ENCODE measurements around the gene UBAC1. TPM values are rescaled to one million over a fixed set of nuclear protein-coding genes. Genes with fewer than 3 reads are reported as not detected.
"Not testable (repeated sequence)": the region's sequence is repeated elsewhere in the genome, so short reads cannot be mapped to it uniquely, and the experiment has no call there.

UBAC1 gene
- total RNA-seq, 1 donor from 2014 or later = 25.4 TPM

DNA sequence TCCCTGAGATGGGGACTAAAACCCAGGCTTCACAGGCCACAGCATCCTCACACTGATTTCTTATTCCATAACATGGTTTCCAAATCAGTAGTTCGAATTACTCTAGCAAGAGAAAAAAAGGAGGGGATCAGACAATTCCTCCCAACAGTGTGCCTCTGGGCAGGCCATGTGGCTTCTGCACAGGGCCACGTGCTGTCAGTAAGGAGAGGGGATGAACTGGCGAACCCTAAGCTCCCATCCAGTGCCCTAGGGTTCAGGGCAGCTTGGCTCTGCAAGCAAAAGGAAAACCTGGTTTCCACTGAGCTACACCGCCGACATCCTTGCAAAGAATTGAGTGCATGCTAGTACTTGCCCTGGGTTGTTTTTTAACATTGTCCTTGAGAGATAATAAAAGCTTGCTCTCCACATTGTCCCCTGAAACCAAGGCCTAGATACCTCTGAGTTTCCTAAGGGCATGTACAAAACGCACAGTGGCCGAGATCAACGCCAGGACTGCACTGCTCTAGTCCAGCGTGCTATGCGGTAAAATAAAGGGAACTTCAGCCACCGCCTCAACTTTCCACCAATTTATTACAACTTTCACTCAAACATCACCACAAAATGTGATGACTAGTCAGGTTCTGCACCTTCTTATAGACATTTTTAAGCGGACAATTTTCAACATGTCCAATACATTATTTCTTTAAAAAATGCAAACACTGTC, 58.4 kb downstream of the UBAC1 start:
- DNase-seq (ENCODE audit: low read depth in 2 of 2) = no peak

DNA sequence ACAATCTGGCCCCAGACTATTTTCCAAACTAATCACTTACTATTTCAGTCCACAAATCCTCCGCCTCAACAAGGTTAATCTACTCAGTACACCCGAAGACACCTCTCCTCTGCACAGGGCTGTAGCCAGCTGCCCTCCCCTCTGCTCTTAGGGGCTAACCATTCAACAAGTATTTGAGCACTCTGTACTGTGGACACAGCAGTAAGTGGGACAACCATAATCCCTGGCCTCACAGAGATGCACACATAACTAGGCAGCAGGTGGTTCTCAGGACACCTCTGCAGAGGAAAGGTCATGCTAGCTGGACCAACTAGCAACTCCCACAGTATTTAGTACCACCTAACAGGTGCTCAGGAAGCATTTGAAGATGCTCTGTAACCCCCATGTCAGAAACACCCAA, 59.3 kb downstream of the UBAC1 start:
- DNase-seq (ENCODE audit: low read depth in 2 of 2) = no peak

DNA sequence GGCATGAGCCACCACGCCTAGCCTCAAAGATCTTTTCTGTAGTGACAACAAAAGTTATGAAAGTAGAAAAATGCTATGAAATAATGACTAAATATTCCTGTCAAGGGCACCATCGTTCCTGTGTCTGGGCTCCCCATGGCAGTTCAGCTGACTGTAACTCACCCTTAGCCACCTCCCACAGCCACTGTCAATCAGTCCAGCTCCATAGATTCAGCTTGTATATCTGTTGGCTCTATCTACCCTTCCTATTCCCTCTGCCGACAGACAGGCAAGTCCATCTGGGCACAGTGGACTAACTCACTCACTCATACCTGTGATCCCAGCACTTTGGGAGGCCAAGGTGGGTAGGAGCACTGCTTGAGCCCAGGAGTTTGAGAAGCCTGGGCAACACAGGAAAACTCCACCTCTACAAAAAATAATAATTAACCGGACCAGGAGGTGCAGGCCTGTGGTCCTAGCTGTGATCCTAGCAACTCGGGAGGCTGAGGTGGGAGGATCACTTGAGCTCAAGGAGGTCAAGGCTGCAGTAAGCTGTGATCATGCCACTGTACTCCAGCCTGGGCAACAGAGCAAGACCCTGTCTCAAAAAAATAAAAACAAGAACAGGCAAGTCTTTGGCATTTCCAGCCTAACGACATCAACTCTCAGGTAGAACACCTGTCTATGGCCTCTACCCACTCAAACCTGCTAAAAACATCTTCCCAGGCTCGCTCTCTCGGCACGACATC, 60.0 kb downstream of the UBAC1 start:
- no peak for DNase-seq (ENCODE audit: low read depth in 2 of 2)

DNA sequence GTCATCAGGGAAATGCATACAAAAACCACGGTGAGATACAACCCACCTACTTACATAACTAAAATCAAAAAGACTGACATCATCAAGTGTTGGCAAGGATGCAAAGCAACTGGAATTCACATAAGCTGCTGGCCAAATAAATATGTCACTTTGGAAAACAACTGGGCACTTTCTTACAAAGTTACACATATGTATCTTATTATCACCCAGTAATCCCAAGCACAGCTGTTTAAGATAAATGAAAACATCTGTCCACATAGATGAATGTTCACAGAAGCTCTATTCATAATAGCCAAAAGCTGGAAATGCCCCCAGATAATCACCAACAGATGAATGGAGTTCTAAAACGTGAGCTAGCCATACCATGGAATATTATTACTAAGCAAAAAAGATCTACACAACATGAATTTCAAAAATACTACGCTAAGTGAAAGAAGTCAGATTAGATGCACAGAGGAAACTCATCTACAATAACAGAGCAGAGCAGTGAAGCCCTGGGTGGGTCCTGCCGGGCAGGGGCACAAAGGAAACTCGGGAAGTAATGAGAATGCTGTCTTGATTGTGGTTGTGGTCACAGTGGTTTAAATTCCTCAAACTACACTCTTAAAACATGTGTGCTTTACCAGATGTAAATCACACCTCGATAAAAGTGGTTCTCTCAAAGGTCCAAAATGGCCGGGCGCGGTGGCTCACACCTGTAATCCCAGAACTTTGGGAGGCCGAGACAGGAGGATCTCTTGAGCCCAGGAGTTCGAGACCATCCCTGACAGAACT, 62.4 kb downstream of the UBAC1 start:
- no peak for DNase-seq (ENCODE audit: low read depth in 2 of 2)

DNA sequence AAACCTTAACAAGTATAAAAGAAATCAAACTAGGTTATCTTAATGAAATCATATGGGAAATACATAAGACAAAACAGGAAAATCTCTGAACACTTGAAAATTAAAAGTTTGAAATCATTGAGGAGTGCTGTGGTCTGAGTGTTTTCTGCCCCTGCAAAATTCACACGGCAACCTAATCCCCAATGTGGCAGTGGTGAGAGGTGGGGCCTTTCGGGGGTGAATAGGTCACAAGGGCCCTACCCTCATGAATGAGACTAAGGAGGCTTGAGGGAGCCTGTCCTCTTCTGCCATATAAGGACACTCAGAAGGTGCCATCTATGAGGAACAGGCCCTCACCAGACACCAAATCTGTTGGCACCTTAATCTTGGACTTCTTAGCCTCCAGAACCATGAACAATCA, 64.5 kb downstream of the UBAC1 start:
- no peak for DNase-seq (ENCODE audit: low read depth in 2 of 2)

DNA sequence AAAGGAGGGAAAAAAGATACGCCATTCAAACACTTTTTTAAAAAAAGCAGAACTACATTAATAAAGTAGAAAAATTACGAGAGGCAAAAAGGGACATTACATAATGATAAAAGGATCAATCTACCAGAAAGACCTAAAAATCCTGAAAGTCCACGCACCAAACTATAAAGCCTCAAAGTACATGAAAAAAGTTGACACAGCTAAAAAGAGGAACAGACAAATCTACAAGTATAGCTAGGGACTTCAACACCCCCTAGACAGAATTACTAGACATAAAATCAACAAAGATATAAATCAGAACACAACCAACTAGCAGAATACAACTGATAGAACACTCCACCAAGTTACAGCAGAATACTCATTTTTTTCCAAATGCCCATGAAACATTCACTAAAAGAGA, 65.0 kb downstream of the UBAC1 start:
- no peak for DNase-seq (ENCODE audit: low read depth in 2 of 2)

DNA sequence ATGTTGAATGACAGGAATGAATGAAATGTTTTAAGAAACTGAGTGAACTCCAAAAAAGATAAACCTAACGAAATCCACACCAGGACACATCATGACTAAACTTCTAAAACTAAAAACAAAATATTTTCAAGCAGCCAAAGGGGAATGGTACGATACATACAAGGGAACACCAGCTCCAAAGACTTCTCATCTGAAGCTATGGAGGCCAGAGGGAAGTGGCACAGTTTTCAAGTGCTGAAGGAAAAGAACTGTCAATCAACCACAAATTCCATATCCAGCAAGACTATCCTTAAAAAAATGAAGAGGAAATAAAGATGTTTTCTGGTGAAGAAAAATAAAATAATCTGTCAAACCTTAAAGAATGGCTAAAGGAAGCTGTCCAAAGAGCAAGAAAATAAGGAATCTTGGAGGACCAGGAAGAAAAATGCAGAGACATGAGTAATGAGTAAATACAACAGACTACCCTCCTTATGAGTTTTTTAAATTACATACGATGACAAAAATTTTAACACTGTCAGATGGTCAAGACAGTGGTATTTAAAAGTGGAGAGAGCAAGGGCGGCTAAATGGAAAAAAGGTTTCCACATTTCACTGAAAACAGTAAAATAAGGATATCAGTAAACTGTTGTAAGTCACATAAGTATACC, 65.8 kb downstream of the UBAC1 start:
- no peak for DNase-seq (ENCODE audit: low read depth in 2 of 2)

DNA sequence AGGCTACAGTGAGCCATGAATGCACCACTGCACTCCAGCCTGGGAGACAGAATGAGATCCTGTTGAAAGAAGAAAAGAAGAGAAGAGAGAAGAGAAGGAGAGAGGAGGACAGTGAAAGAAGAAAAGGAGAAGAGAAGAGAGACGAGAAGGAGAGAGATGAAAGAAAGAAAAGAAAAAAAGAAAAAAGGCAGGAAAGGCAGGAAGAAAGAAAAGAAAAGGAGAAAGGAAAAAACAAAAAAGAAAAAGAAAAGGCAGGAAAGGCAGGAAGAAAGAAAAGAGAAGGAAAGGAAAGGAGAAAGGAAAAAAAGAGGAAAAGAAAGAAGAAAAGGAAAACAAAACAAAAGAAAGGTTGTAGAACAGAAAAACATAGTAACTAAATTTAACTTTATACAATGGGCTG, 68.1 kb downstream of the UBAC1 start:
- no peak for DNase-seq (ENCODE audit: low read depth in 2 of 2)

DNA sequence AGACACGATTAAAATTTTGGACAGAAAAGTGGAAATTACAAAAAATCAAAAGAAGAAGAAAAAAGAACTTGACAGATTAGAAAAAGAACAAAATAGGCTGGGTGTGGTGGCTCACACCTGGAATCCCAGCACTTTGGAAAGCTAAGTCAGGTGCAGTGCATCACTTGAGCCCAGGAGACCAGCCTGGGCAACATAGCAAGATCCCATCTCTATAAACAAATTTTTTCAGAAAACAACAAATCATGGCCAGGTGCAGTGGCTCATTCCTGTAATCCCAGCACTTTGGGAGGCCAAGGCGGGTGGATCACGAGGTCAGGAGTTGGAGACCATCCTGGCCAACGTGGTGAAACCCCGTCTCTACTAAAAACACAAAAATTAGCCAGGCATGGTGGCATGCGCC, 68.8 kb downstream of the UBAC1 start:
- not testable (repeated sequence) for DNase-seq (ENCODE audit: low read depth in 2 of 2)

DNA sequence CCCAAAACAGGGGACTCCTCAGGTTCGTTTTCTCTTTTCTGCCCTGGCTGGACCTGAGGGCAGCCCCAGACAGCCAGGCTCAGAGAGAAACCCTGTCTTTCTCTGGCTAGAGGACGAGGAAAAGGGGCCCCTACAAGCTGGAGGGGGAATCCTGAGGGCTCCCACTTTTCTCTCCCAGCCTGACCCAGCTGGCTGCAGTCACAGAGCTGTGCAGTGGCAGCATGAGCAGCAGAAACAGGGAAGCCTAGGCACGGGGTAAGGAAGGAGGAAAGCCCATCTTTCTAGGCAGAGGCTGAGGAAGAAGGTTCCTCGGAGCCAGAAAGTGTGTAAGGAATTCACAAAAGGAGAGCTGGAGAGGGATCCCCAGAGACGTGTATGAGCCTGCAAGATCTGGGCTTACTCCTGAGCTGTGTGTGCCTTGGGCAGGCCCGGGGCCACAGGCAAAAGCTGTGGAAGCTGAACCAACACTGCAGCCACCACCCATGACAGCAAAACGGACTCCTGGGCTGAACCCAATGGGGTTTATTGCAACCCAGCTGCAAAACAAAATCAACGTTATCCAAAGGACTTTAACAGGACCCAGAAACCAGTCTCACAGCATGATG, 70.0 kb downstream of the UBAC1 start:
- no peak for DNase-seq (ENCODE audit: low read depth in 2 of 2)

DNA sequence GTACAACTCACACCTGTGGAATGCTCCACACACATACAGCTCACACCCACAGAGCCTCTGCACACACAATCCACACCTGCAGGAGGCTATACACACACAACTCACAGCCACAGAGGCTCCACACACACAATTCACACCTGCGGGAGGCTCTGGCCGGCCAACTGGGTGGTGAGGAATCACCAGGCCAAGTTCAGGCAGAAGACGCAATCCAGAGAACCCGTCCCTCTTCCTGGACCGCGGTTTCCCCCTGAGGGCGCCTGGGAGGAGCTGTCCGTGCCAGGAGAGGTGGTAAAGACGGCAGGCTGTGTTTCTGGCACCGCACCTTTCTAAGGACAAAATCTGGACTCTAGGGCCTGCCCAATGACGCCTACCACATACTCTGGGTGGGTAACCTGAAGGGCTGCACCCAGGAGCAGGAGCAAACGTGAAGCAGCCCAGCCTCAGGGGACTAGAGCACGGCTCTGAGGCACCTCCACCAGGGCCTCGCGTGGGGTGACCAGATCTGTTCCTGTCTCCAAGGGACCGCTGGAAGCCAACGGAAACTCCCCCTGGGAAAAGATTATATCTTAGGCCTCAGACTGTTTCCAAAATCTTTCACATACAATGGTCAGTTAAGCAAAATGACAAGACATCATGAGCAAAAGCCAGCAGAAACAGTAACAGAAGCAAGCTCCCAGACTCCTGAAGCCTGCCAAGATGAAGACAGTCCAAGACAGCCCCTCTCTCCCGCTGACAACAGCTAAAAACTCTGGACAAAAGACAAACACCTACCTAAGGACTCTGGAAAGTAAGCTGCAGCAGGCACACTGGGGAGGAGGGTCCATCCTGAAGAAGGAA, 70.8 kb downstream of the UBAC1 start:
- DNase-seq (ENCODE audit: low read depth in 2 of 2) = no peak

DNA sequence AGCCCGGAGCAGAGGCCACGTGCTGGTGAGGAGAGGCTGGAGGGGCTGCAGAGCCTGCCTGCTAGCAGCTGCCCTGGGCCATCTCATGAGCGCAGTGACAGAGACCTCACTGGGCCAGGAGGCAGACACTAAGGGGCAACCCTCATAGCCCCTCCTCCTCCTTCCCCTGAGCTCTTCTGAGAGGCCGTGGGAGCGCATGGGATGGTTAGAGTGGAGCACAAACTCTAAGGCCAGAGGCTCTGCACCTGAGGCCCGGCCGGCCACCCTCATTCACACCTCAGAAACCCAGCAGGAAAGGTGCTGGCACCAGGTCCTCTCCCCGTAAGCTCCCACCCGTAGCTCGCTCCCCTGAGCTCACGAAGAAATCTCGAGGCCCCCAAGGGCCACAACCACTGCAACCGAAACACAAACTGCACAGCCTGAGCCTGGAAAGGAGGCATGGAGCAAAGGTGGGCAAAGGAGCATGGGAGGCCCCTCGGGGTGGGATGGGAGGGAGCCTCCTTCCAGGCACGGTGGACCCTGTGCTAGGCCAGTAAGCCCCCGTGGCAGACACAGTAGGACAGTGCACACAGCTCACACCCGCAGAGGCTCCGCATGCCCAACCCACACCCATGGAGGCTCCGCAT, 71.5 kb downstream of the UBAC1 start:
- no peak for DNase-seq (ENCODE audit: low read depth in 2 of 2)

DNA sequence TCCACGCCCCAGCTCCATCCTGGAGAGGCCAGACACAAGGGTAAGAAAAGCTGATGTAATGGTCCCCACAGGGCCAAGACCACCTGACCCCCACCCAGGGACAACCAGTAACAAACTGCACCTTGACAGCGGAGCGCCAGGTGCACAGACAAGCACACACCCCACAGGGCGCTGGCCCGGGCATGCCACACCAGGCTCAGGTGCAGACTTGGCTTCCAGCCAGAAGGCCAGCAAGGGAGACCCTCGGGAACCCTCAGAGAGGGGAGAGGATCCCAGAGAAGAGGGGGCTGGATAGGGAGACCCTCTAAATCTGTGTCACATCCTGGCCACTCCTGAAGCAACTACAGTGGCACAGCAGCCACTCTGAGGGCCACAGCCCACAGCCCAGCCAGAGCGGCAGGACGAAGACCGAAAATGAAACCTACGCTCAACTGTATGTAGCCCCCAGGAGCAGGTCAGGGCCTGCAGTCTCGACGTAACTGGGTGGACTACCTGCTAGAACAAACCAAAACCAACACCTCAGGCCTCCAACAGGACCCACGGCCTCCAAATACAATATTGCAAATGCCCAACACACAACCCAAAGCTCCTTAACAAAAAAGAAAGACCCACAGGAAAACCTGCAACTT, 72.3 kb downstream of the UBAC1 start:
- DNase-seq (ENCODE audit: low read depth in 2 of 2) = no peak

DNA sequence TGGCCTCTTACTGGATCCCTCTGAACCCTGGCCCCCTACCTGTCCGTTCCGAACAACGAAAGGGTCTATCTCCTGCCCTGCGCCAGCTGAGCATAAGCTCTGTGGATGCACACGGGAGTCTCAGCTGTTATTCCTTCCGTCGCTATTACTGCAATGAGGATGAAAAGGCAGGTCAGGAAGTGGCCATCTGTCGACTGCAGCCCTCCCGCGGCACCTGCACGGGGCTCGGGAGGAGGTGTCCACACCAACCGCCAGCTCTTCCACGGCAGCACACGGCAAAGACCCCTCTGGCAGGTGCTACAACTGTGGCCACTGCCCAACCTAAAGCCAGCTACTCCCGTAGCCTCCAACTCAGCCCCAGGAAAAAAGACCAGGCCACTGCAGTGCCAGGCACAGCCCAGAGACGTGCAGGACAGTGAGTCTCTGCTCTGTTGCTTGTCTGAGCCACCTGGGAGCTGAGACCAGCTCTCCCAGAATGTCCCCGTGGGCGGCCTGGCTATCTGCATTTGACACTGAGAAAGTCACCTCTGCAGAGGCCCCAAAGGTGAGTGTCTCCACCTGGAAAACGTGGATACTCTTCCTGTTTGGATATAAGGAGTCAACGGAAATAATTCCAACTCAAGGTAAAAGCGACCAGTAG, 72.9 kb downstream of the UBAC1 start:
- no peak for DNase-seq (ENCODE audit: low read depth in 2 of 2)

DNA sequence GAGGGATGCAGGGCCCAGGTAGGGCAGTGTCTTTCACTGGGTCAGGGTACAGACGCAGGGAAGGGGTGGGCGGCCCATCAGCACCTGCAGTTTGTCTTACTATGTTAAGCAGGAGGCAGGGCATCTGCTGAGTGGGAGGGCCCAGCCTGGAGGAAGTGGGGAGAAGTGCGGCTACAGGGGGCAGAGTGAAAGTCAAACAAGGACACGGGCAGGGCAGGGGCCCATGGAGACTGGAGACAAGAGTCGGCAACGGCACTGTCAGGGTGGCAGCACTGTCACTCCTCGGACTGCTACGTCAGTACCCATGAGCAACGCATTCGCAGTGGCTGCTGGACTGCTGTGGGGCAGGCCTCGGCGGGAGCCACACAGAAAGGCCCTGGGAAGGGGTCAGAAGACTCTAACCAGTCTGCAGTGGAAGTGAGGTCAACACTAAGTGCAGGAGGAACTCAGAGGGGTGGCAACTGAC, 73.6 kb downstream of the UBAC1 start:
- no peak for DNase-seq (ENCODE audit: low read depth in 2 of 2)

DNA sequence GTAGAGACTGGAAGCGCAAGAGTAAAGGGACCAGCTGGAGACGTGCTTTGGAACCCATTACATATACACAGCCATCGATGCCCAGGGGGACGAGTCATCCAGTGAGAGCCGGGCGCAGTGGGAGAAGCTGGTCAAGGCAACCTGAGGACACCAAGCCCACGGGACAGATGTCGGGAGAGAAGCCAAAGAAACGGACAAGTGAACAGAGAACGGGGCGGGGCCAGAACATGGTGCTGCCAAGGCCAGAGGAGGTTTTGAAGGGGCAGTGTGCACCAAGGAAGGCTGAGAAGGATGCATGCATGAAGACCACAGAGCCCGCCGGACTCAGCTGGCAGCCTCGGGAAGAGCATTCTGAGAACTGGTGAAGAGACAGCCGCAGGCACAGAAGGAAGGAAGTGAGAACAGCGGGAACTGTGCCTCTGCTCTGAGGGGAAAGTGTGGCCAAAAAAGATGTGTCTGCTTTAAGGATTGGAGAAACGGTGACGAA, 74.1 kb downstream of the UBAC1 start:
- no peak for DNase-seq (ENCODE audit: low read depth in 2 of 2)

DNA sequence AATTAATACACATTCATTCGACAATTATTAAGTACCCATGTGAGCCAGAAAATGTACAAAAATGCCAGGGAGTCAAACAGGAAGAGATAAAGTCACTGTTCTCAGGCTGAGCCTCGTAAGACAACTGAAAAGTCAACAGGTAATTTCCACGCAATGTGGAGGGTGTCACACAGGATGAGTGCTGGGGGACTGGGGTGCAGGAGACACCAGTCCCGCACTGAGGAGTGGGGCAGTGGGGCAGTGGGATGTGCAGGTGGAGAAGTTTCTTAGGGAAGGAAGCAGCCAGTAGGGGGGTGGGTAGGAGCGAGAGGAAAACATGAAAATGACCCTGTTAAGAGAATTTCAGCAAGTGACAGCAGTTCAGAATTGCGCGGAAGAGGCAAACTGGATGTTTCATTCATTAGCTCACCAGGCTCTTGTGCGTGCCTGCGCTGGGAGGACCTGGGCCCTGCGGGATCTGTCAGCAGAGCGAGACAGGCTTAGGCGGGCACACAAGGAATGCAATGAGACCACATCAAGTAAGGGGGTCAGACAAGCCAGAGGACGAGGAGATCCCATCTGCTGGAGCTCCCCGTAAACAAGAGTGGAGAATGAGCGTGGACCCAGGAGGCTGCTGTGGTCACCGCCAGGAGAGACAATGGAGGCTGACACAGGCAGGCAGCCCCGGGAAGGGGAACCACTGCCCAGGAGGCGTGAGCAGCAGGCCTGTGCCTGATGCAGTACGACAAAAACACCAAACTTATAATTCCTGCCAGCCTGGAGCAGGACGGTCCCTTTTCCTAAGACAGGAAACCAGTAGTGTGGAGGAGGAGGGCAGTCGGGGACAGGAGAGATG, 74.8 kb downstream of the UBAC1 start:
- DNase-seq (ENCODE audit: low read depth in 2 of 2) = no peak

Measured in dermis microvascular lymphatic vessel endothelial cell (primary cell).